ENCODE data around the gene GLTP.
"Not testable (repeated sequence)": the region's sequence is repeated elsewhere in the genome, so short reads cannot be mapped to it uniquely, and the experiment has no call there.

GRCh38 chr12:109929326-109929725 lies 49.0 kb upstream of the GLTP start:
- TF ChIP-seq CTCF (conservative IDR thresholded peaks at IDR 0.05 in 1 of 2, IDR thresholded peaks at IDR 0.05 in 1 of 2; ENCODE audit: extremely low read depth in 1 of 2, insufficient read depth in 1 of 2, low read depth in 1 of 2, low read length in 2 of 2); EZH2 (IDR thresholded peaks at IDR 0.05; ENCODE audit: borderline replicate concordance, low read length): not testable (repeated sequence)

All from mammary epithelial cell (primary cell).